ENCODE results near the gene RASGRF2. TPM values are rescaled to one million over a fixed set of nuclear protein-coding genes. Genes with fewer than 3 reads are reported as not detected.

Gene RASGRF2
- total and polyA plus RNA-seq, 9 of the 15 experiments (the other 6 are each of a cell fraction or from before 2014, with no cell fraction given) = 0.01 to 0.22 (median 0.08) TPM; not detected in 2

GRCh38 chr5:81254886-81255559 lies 294.9 kb downstream of the RASGRF2 start:
- Histone ChIP-seq H3K4me1 (replicated peaks in 1 of 2; ENCODE audit: control insufficient read depth in 2 of 2, insufficient read depth in 2 of 2, low read length in 2 of 2) (peaks cover 0 to 4% of the 10 kb centered on the region in 2 experiments; a peak in 1 of 5 replicates), H3K27ac (ENCODE audit: extremely low read depth, low read depth, low read length) (no peak overlapping the region), H3K79me2 (ENCODE audit: control insufficient read depth, insufficient read depth, low read length) (no peaks in the 10 kb centered on the region; the same call in 2 of the 3 replicates), H3K4me3 (no peak overlapping the region), H3K27me3 (ENCODE audit: control insufficient read depth in 2 of 2, insufficient read depth in 2 of 2, low read length in 2 of 2) (no peaks in the 10 kb centered on the region), H3K9ac (ENCODE audit: insufficient read depth in 1 of 2, low read depth in 2 of 2, low read length in 2 of 2) (no peak overlapping the region), H2AFZ (ENCODE audit: low read depth, low read length) (no peak overlapping the region), H4K20me1 (replicated peaks; ENCODE audit: control insufficient read depth, insufficient read depth, low read length) (no peaks in the 10 kb centered on the region), H3K9me3 (replicated peaks; ENCODE audit: control insufficient read depth, insufficient read depth, low read depth, low read length) (no peaks in the 10 kb centered on the region), H3K9me1 (ENCODE audit: control insufficient read depth, insufficient read depth, low read length) (no peaks in the 10 kb centered on the region), H3K4me2 (ENCODE audit: insufficient read depth, low read length) (no peak overlapping the region), H3K36me3 (ENCODE audit: control insufficient read depth, insufficient read depth, low read length) (no peaks in the 10 kb centered on the region)
- ChIA-PET POLR2A (no interaction called here), CTCF (ENCODE audit: low intra/inter-chr PET ratio) (no interaction called here)
- WGBS (ENCODE audit: insufficient coverage, low coverage, missing lambda C conversion rate) = 86% methylated on average over 21 of the region's 21 CpGs
- TF ChIP-seq RBM17 (IDR thresholded peaks at IDR 0.05; ENCODE audit: borderline replicate concordance, low read depth, low read length) (no peak), CEBPG (CRISPR knock-in tag; IDR thresholded peaks at IDR 0.05) (no peak), CEBPG (tag; conservative IDR thresholded peaks at IDR 0.05 in 1 of 2, IDR thresholded peaks at IDR 0.05 in 1 of 2) (no peak), POLR2AphosphoS2 (IDR thresholded peaks at IDR 0.05; ENCODE audit: low read length) (no peak), NFIX (CRISPR knock-in tag; IDR thresholded peaks at IDR 0.05; ENCODE audit: low read depth) (no peak), KHSRP (IDR thresholded peaks at IDR 0.05) (no peak), POLR2H (tag; IDR thresholded peaks at IDR 0.05; ENCODE audit: low read depth) (no peak), HMGN3 (IDR thresholded peaks at IDR 0.05; ENCODE audit: borderline replicate concordance, extremely low read depth, insufficient read length, low read depth, low read length) (no peak)
- TF ChIP-seq, protein P1, sequence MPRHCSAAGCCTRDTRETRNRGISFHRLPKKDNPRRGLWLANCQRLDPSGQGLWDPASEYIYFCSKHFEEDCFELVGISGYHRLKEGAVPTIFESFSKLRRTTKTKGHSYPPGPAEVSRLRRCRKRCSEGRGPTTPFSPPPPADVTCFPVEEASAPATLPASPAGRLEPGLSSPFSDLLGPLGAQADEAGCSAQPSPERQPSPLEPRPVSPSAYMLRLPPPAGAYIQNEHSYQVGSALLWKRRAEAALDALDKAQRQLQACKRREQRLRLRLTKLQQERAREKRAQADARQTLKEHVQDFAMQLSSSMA (CRISPR knock-in tag; IDR thresholded peaks at IDR 0.05) = no peak
- FAIRE-seq = no peak
- intact Hi-C loops (cut with micrococcal nuclease) = no loop called here
- no TSS peak for BruUV-seq (replicated peaks)
- in situ Hi-C loops (cut with MboI) = no loop called here
- no peak for DNase-seq (ENCODE audit: extremely low read depth in 1 of 4, low spot score in 3 of 4)
- ATAC-seq = no peak

All from K562 (cell line).